Activated CD4-positive, alpha-beta T cell treated with anti-CD3 and anti-CD28 coated beads, Interleukin-2, Interleukin-4, amounts not matched to agents 100 ng/mL and 50 ng/mL, durations not matched to agents 16 hours and 8 hours (primary cell): ENCODE data around the gene SDR9C7.
"Not testable (repeated sequence)": the region's sequence is repeated elsewhere in the genome, so short reads cannot be mapped to it uniquely, and the experiment has no call there.

Experiments used
- DNase-seq: peaks from one replicate; pipeline ENCODE4 v3.0.0-alpha.2; 2020; ENCODE audit warnings: low spot score

The SDR9C7 gene

DNA sequence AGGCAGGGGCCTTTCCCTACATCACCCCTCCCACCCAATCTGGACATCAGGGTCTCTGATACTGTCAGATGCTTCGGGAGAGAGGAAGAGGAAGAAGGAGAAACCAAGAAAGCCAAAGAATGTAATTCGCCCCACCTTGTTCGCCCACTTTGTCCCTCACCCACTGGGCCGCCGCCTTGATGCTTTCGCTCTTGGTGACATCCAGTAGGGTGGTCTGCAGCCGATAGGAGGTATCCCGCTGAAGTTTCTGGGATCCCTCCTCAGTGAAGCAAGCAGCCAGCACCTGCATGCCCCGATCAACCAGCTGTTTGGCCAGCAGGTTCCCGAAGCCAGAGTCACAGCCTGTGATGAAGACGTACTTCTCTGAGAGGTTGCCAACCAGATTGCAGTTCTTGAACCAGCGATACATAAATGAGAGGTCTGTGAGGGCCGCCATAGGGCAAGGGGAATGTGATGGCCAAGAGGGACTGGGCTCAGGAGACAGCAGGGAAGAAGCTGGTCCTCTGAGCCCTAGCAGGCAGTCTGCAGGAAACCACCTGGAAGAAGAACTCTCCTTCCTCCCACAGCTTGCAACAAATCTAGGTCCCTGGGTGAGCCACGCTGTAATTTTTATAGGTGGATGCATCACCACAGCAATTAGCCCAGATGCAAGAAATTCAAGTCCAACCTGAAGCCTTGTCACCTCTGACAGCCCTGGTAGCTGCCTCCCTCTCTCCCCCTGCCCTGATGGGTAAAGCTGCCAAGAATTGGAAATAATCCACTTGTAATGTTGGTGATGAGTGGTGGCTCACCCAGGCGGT is at the start of gene SDR9C7:
Gene SDR9C7, minus strand, starts transcription at position 583 of the 800 bp plus-strand sequence. Its CDS starts 147 bp downstream, at position 436.
- no peak for DNase-seq

DNA sequence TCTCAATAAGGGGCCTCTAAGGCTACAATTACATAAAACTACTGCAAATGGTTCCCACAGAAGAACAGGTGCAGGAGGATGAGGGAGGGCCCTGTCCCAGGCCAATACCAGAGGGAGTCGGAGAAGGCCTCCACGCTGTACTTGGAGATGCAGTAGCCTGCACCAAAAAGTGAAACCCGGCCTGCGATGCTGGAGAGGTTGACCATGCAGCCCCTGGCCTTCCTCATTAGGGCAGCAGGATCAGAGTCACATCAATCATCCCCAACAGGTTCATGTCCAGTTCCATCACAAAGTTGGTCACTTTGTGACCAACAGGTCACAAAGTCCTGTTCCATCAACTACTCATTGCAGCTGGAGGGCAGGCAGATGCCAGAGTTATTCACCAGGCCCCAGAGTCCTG is 49.2 kb upstream of the SDR9C7 start:
- no peak for DNase-seq

- not testable (repeated sequence) for DNase-seq
Measured at GRCh38 chr12:56982578-56983236, 48.5 kb upstream of the SDR9C7 start.

- no peak for DNase-seq
Measured at GRCh38 chr12:56980941-56981530, 46.8 kb upstream of the SDR9C7 start.

DNA sequence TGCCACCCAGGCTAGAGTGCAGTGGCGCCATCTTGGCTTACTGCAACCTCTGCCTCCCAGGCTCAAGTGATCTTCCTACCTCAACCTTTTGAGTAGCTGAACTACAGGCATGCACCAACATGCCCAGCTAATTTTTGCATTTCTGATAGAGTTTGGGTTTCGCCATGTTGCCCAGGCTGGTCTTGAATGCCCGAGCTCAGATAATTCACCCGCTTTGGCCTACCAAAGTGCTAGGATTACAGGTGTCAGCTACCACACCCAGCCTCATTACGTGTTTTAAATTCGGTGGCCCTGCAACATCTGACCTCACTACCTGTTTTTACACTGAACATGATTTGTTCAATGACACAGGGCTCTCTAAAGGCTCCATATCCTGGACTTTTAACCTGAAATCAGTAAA is 46.1 kb upstream of the SDR9C7 start:
- no peak for DNase-seq

- no peak for DNase-seq
Measured at GRCh38 chr12:56979628-56980027, 45.4 kb upstream of the SDR9C7 start.

DNA sequence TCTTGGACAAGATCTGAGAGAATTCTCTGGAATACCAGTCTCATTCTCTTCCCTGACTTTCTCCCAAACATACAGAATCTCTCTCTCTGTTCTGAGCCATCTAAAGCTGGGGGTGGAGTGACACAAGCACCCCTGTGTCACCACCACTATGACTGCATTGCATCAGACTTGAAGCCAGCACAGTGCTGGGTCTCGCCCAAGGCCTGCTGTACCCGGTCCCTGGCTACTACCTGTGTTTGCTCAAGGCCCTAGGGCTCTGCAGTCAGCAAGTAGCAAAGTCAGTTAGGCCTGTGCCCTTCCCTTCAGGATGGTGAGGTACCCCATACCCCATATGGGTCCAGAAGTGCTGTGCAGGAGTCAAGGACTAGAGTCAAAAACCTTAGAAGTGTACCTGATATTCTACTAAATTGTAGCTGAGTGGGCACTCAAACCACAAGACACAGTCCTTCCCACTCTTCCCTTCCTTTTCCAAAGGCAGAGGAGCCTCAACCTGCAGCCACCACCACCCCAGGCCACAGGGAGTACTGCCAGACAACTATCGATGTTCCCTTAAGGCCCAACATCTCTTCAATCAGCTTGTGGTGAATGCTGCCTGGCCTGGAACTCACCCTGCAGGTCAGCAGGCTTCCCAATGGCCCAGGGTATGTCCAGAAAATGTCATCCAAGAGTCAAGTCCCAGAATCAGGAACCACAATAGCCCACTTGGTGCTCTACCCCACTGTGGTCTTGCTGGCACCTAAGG is 44.4 kb upstream of the SDR9C7 start:
- DNase-seq = no peak

- not testable (repeated sequence) for DNase-seq
Measured at GRCh38 chr12:56977361-56977760, 43.2 kb upstream of the SDR9C7 start.

- DNase-seq = not testable (repeated sequence)
Measured at GRCh38 chr12:56974224-56974623, 40.0 kb upstream of the SDR9C7 start.

DNA sequence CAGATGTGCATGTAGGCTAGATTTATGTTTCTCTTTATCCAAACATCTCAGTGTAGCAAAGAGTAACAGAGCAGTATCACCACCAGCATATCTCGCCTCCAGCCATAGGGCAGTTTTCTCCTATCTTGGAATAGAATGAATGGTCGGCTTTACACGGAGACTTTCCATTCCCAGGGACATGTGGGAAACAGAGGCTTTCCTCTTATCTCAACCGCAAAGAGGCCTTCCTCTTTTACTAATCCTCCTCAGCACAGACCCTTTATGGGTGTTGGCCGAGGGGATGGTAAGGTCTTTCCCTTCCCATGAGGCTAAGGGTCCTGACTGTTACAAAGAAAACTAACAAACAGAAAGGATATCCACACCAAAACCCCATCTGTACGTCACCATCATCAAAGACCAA is 34.7 kb upstream of the SDR9C7 start:
- not testable (repeated sequence) for DNase-seq

DNA sequence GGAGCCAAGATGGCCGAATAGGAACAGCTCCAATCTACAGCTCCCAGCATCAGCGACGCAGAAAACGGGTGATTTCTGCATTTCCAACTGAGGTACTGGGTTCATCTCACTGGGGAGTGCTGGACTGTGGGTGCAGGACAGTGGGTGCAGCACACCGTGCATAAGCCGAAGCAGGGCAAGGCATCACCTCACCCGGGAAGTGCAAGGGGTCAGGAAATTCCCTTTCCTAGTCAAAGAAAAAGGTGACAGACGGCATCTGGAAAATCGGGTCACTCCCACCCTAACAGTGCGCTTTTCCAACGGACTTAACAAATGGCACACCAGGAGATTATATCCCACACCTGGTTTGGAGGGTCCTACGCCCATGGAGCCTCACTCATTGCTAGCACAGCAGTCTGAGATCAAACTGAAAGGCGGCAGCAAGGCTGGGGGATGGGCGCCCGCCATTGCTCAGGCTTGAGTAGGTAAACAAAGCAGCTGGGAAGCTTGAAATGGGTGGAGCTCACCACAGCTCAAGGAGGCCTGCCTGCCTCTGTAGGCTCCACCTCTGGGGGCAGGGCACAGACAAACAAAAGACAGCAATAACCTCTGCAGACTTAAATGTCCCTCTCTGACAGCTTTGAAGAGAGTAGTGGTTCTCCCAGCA is 31.9 kb upstream of the SDR9C7 start:
- DNase-seq = not testable (repeated sequence)

GRCh38 chr12:56965124-56965523 is 30.9 kb upstream of the SDR9C7 start:
- DNase-seq = not testable (repeated sequence)

DNA sequence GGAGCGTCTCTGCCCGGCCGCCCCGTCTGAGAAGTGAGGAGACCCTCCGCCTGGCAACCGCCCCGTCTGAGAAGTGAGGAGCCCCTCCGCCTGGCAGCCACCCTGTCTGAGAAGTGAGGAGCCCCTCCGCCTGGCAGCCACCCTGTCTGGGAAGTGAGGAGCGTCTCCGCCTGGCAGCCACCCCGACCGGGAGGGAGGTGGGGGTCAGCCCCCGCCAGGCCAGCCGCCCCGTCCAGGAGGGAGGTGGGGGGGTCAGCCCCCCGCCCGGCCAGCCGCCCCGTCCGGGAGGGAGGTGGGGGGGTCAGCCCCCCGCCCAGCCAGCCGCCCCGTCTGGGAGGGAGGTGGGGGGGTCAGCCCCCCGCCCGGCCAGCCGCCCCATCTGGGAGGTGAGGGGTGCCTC is 29.3 kb upstream of the SDR9C7 start:
- DNase-seq = not testable (repeated sequence)

DNA sequence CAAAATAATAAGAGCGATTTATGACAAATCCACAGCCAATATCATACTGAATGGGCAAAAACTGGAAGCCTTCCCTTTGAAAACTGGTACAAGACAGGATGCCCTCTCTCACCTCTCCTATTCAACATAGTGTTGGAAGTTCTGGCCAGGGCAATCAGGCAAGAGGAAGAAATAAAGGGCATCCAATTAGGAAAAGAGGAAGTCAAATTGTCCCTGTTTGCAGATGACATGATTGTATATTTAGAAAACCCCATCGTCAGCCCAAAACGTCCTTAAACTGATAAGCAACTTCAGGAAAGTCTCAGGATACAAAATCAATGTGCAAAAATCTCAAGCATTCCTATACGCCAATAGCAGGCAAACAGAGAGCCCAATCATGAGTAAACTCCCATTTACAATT is 28.0 kb upstream of the SDR9C7 start:
- not testable (repeated sequence) for DNase-seq

DNA sequence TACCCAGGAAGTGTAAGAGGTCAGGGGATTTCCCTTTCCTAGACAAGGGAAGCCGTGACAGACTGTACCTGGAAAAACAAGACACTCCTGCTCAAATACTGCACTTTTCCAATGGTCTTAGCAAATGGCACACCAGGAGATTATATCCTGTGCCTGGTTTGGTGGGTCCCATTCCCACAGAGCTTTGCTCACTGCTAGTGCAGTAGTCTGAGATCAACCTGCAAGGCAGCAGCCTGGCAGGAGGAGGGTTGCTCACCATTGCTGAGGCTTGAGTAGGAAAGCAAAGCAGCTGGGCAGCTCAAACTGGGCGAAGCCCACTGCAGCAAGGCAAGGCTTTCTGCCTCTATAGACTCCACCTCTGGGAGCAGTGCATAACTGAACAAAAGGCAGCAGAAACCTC is 24.2 kb upstream of the SDR9C7 start:
- no peak for DNase-seq

DNA sequence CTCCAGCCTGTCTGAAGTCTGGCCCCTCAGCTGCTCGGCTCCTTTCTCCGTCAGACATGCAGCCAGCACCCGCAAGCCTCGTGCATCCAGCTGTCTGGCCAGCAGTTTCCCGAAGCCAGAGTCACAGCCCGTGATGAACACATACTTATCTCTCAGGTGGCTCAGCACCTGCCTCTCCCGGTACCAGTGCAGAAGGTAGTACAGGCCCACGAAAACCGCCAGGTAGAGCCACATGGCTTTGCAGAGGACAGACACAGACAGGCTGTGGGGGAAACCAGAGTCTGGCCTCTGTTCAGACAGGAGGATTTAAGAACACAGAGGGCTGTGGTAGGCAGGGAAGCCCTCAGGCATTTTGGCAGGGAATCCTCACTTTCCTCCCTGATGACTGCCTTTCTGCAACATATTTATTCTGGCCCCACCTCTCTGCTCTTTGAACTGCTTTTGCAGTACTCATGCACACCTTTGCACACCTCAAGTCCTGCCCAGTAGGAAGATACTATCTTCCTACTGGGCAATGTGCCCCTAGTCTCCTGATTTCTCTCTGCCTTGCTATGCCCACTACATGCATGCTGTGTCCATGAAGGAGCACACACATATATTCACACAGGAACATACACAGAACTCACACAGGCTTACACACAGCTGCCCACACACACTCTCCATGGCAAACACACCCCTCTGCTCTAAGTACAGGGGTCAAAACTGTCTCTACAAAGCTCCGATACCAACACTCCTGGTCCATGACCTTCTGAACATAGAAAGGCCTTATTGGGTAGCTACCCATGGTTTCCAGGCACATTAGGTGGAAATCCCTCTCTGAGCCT is 23.2 kb upstream of the SDR9C7 start, which contains the start of gene RDH16:
Gene RDH16, minus strand, starts transcription at position 380 of the 824 bp plus-strand sequence. Its CDS starts 146 bp downstream, at position 234.
- DNase-seq = no peak

- DNase-seq = no peak
Measured at GRCh38 chr12:56955631-56956256, 21.5 kb upstream of the SDR9C7 start.

DNA sequence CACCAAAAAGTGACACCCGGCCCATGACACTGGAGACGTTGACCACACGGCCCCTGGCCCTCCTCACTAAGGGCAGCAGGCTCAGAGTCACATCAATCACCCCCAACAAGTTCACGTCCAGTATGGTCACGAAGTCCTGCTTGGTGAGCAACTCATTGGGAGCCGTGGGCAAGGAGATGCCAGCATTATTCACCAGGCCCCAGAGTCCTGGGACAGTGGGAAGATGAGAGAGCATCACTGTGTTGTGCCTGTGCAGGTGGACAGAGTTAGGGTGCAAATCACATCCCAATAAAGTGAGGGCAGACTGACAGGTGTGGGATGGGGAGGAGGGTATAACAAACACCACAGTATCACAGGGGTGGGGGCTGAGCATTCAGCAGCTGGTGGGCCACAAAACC is 20.7 kb upstream of the SDR9C7 start:
- no peak for DNase-seq

- DNase-seq = no peak
Measured at GRCh38 chr12:56954057-56954957, 20.1 kb upstream of the SDR9C7 start.
